Measurements from ENCODE around the gene PEX13.

Gene PEX13

GRCh38 chr2:61085883-61086282 lies 68.4 kb downstream of the PEX13 start:
- DNase-seq, result no peak

- no peak for DNase-seq
Measured at GRCh38 chr2:61089797-61090196, 72.3 kb downstream of the PEX13 start.

- no peak for DNase-seq
Measured at GRCh38 chr2:61090386-61090921, 72.9 kb downstream of the PEX13 start.

- DNase-seq, result no peak
Measured at GRCh38 chr2:61091485-61091884, 74.0 kb downstream of the PEX13 start.

GRCh38 chr2:61096438-61096837 lies 78.9 kb downstream of the PEX13 start:
- DNase-seq, result no peak

- DNase-seq, result no peak
Measured at GRCh38 chr2:61100801-61101200, 83.3 kb downstream of the PEX13 start.
